Upper lobe of right lung (tissue), 1 donor: ENCODE measurements around the gene PHAF1. TPM values are rescaled to one million over a fixed set of nuclear protein-coding genes. Genes with fewer than 3 reads are reported as not detected.
A peak's percentile ranks its signal among the peaks of the same experiment; 100 is the strongest.

ENCODE experiments used
- ATAC-seq: fragments of 200-7000 bp; cut with Tn5 transposase; one replicate; pipeline ENCODE4 v1.9.1; 2020; ENCODE audit warnings: mild to moderate bottlenecking, moderate library complexity
- DNase-seq: peaks from one replicate; pipeline ENCODE4 v3.0.0-alpha.2; 2020
- H3K27ac ChIP-seq: fragments of 200-600 bp; one replicate; pipeline ENCODE4 v1.8.0; 2022
- H3K27me3 ChIP-seq: fragments of 200-600 bp; one replicate; pipeline ENCODE4 v1.8.0; 2022; ENCODE audit warnings: mild to moderate bottlenecking
- H3K36me3 ChIP-seq: fragments of 200-600 bp; one replicate; pipeline ENCODE4 v1.8.0; 2022
- H3K4me1 ChIP-seq: fragments of 200-600 bp; one replicate; pipeline ENCODE4 v1.8.0; 2022
- H3K4me3 ChIP-seq: fragments of 200-600 bp; one replicate; pipeline ENCODE4 v1.8.0; 2022; ENCODE audit warnings: mild to moderate bottlenecking
- H3K9me3 ChIP-seq: fragments of 200-600 bp; one replicate; pipeline ENCODE4 v1.8.0; 2022
- CTCF ChIP-seq: fragments of 200-600 bp; IDR thresholded peaks from one replicate; pipeline ENCODE4 v1.8.0; 2022; ENCODE audit warnings: antibody characterized with exemption
- intact Hi-C: fragments of 100-400 bp; cut with DNase I; formaldehyde crosslinking; loops from one replicate; pipeline ENCODE4 v1.11.0; 2022
- total RNA-seq: library from RNA; stranded (reverse); fragmentation: NEBNext Ultra II Directional; extraction: Animal tissue kit (Norgen Biotek cat#: 25700); gene quantifications from one replicate; pipeline ENCODE4 v1.2.1, GENCODE V29; 2021
- donor health status: DM: no; HTN: yes; CAD: no; lungs with severe emphysema.

Gene PHAF1
- total RNA-seq, 1 donor from 2014 or later = 16.4 TPM

GRCh38 chr16:67170168-67170948, 60.6 kb downstream of the PHAF1 start, which contains the start of gene NOL3:
Gene NOL3 (plus strand): TSS chr16:67170538.
- Histone ChIP-seq H3K4me1 (peaks cover 56% of the 10 kb centered on the region), H3K4me3 (peak within 1 kb of the TSS; percentile 57), H3K27ac (peak within 1 kb of the TSS; percentile 93), H3K36me3 (no peaks in the 10 kb centered on the region), H3K27me3 (no peaks in the 10 kb centered on the region), H3K9me3 (no peaks in the 10 kb centered on the region)
- ATAC-seq (peak; percentile 70), DNase-seq (peak; percentile 94)
- intact Hi-C loops = no loop called here
- TF ChIP-seq CTCF = no peak

- H3K4me1 ChIP-seq = peaks cover 52% of the 10 kb centered on the region
- H3K36me3 ChIP-seq = no peaks in the 10 kb centered on the region
- ATAC-seq = peak; percentile 4
- H3K27ac ChIP-seq = peak overlapping the region; percentile 93
- H3K9me3 ChIP-seq = no peaks in the 10 kb centered on the region
- peak overlapping the region; percentile 57 for H3K4me3 ChIP-seq
- H3K27me3 ChIP-seq = no peaks in the 10 kb centered on the region
- DNase-seq = no peak
- no peak for TF ChIP-seq CTCF
- intact Hi-C loops = no loop called here
Measured at GRCh38 chr16:67170949-67171649, 61.4 kb downstream of the PHAF1 start.

GRCh38 chr16:67173323-67173722, 63.6 kb downstream of the PHAF1 start:
- H3K4me3 ChIP-seq = peak overlapping the region; percentile 53
- H3K36me3 ChIP-seq = no peaks in the 10 kb centered on the region
- H3K27ac ChIP-seq = peak overlapping the region; percentile 83
- H3K4me1 ChIP-seq = peaks cover 62% of the 10 kb centered on the region
- H3K9me3 ChIP-seq = no peaks in the 10 kb centered on the region
- ATAC-seq (no peak), DNase-seq (no peak)
- TF ChIP-seq CTCF = no peak
- intact Hi-C loops = no loop called here
- H3K27me3 ChIP-seq = no peaks in the 10 kb centered on the region

GRCh38 chr16:67173808-67174705, 64.3 kb downstream of the PHAF1 start:
- H3K27ac ChIP-seq = peak overlapping the region; percentile 83
- peak; percentile 37 for TF ChIP-seq CTCF
- ATAC-seq = peak; percentile 80

GRCh38 chr16:67174706-67175231, 65.0 kb downstream of the PHAF1 start:
- DNase-seq (no peak), ATAC-seq (no peak)
- Histone ChIP-seq H3K27me3 (no peaks in the 10 kb centered on the region), H3K27ac (peak overlapping the region; percentile 83), H3K9me3 (no peaks in the 10 kb centered on the region), H3K4me3 (peak overlapping the region; percentile 53), H3K36me3 (no peaks in the 10 kb centered on the region), H3K4me1 (peaks cover 58% of the 10 kb centered on the region)
- TF ChIP-seq CTCF = no peak
- intact Hi-C loops = no loop called here

More at GRCh38 chr16:67173808-67174705, 64.3 kb downstream of the PHAF1 start:
- DNase-seq = peak; percentile 95
- intact Hi-C loops = no loop called here
- peaks cover 65% of the 10 kb centered on the region for H3K4me1 ChIP-seq
- no peaks in the 10 kb centered on the region for H3K27me3 ChIP-seq
- no peaks in the 10 kb centered on the region for H3K9me3 ChIP-seq
- peak overlapping the region; percentile 53 for H3K4me3 ChIP-seq
- H3K36me3 ChIP-seq = no peaks in the 10 kb centered on the region
